ENCODE data around the gene CDK10. TPM values are rescaled to one million over a fixed set of nuclear protein-coding genes. Genes with fewer than 3 reads are reported as not detected.

The CDK10 gene
- total and polyA plus RNA-seq, 9 of the 15 experiments (the other 6 are each of a cell fraction or from before 2014, with no cell fraction given): 2.0 to 85.1 (median 40.1) TPM

- no peak for TF ChIP-seq ZBTB49 (CRISPR knock-in tag; IDR thresholded peaks at IDR 0.05; ENCODE audit: borderline replicate concordance)
- no peak for TF ChIP-seq ZNF740 (CRISPR knock-in tag; IDR thresholded peaks at IDR 0.05)
- no peak for TF ChIP-seq ZNF740 (tag; IDR thresholded peaks at IDR 0.05)
- TF ChIP-seq HBP1 (CRISPR knock-in tag; IDR thresholded peaks at IDR 0.05): no peak
- peak; percentile 49; the same call in 1 of the 2 replicates for TF ChIP-seq ERF (CRISPR knock-in tag; IDR thresholded peaks at IDR 0.05)
- no peak for TF ChIP-seq ZNF224 (CRISPR knock-in tag; IDR thresholded peaks at IDR 0.05)
- TF ChIP-seq ZNF175 (CRISPR knock-in tag; IDR thresholded peaks at IDR 0.05; ENCODE audit: low read depth): 0 out of 2 replicates have a peak, but pooled peaks have one; percentile 55
- TF ChIP-seq RBM25 (IDR thresholded peaks at IDR 0.05; ENCODE audit: low read depth, low read length, severe bottlenecking): no peak
- no peak for TF ChIP-seq GTF2A2 (tag; IDR thresholded peaks at IDR 0.05)
- no peak for TF ChIP-seq DDX20 (tag; IDR thresholded peaks at IDR 0.05; ENCODE audit: low read depth)
- TF ChIP-seq TSC22D4 (tag; IDR thresholded peaks at IDR 0.05): no peak
- no peak for TF ChIP-seq E2F4 (CRISPR knock-in tag; IDR thresholded peaks at IDR 0.05; ENCODE audit: low read depth)
- peak; percentile 64 for TF ChIP-seq E2F8 (IDR thresholded peaks at IDR 0.05; ENCODE audit: low read depth, partially characterized antibody)
- no peak for TF ChIP-seq RUNX1 (IDR thresholded peaks at IDR 0.05; ENCODE audit: low read depth)
- peak; percentile 98 for TF ChIP-seq RBM22 (IDR thresholded peaks at IDR 0.05; ENCODE audit: low read depth, low read length, poor library complexity, severe bottlenecking)
- TF ChIP-seq MAZ (CRISPR knock-in tag; conservative IDR thresholded peaks at IDR 0.05 in 1 of 2, IDR thresholded peaks at IDR 0.05 in 1 of 2): peak; percentile 63 to 81; a peak in 3 of 4 replicates
- TF ChIP-seq HCFC1 (IDR thresholded peaks at IDR 0.05; ENCODE audit: low read depth, low read length): peak; percentile 52; the same call in 1 of the 2 replicates
- TF ChIP-seq FOS (IDR thresholded peaks at IDR 0.05; ENCODE audit: extremely low read depth, insufficient read length): peak; percentile 21
- no peak for TF ChIP-seq ZBTB17 (CRISPR knock-in tag; IDR thresholded peaks at IDR 0.05)
Observed at GRCh38 chr16:89700100-89700648, 13.7 kb downstream of the CDK10 start (continued).
